OCI-M2 (cell line): Measurements from ENCODE around the gene ITGB2.

ENCODE experiments used
- DNase-seq: peaks from one replicate; lab custom pipeline; 2025; ENCODE audit not compliant: unreplicated experiment; lab: John Stamatoyannopoulos, UW

Gene ITGB2

GRCh38 chr21:44911384-44912157, 9.1 kb downstream of the ITGB2 start:
- no peak for DNase-seq

GRCh38 chr21:44911068-44911383, 9.7 kb downstream of the ITGB2 start:
- DNase-seq, result no peak

GRCh38 chr21:44910229-44911067, 10.3 kb downstream of the ITGB2 start:
- no peak for DNase-seq

GRCh38 chr21:44909719-44910118, 11.0 kb downstream of the ITGB2 start:
- no peak for DNase-seq

- DNase-seq, result no peak
Observed at GRCh38 chr21:44908908-44909307, 11.8 kb downstream of the ITGB2 start.

GRCh38 chr21:44907966-44908895, 12.5 kb downstream of the ITGB2 start:
- peak; percentile 62 for DNase-seq

GRCh38 chr21:44907225-44907965, 13.3 kb downstream of the ITGB2 start:
- DNase-seq, result no peak

- no peak for DNase-seq
Observed at GRCh38 chr21:44905728-44906090, 15.0 kb downstream of the ITGB2 start.

GRCh38 chr21:44905016-44905727, 15.5 kb downstream of the ITGB2 start:
- DNase-seq, result no peak

GRCh38 chr21:44904141-44904923, 16.4 kb downstream of the ITGB2 start:
- no peak for DNase-seq

- no peak for DNase-seq
Observed at GRCh38 chr21:44903689-44904088, 17.0 kb downstream of the ITGB2 start.

GRCh38 chr21:44903050-44903685, 17.5 kb downstream of the ITGB2 start:
- no peak for DNase-seq

GRCh38 chr21:44902268-44903049, 18.2 kb downstream of the ITGB2 start:
- no peak for DNase-seq

GRCh38 chr21:44901391-44902074, 19.2 kb downstream of the ITGB2 start:
- DNase-seq, result no peak

- DNase-seq, result no peak
Observed at GRCh38 chr21:44900559-44901251, 20.0 kb downstream of the ITGB2 start.

- no peak for DNase-seq
Observed at GRCh38 chr21:44899768-44900558, 20.7 kb downstream of the ITGB2 start.
